HG03045 (cell line): ENCODE results near the gene CCDC107.

Experiments
- ATAC-seq: cut with Tn5 transposase; IDR thresholded peaks from one replicate; pipeline ENCODE4 v1.9.1; 2021; ENCODE audit warnings: mild to moderate bottlenecking, moderate library complexity; ENCODE audit not compliant: unreplicated experiment

The CCDC107 gene

GRCh38 chr9:35659340-35659739, 1.2 kb downstream of the CCDC107 start:
- ATAC-seq, result no peak

GRCh38 chr9:35660966-35661415, 2.9 kb downstream of the CCDC107 start:
- ATAC-seq, result no peak

- no peak for ATAC-seq
These were observed 3.8 kb downstream of the CCDC107 start for GRCh38 chr9:35661756-35662350.

GRCh38 chr9:35662437-35662836, 4.3 kb downstream of the CCDC107 start:
- ATAC-seq, result no peak

GRCh38 chr9:35664531-35665470, 6.7 kb downstream of the CCDC107 start, which contains the start of gene ARHGEF39:
TSS of gene ARHGEF39 (minus strand) at chr9:35665195. CDS start at chr9:35665169, 26 bp downstream.
- ATAC-seq, result peak; percentile 76

- no peak for ATAC-seq
These were observed 7.4 kb downstream of the CCDC107 start for GRCh38 chr9:35665471-35665818.

- no peak for ATAC-seq
These were observed 8.0 kb downstream of the CCDC107 start for GRCh38 chr9:35666045-35666444.

GRCh38 chr9:35666549-35666948, 8.5 kb downstream of the CCDC107 start:
- ATAC-seq, result no peak

GRCh38 chr9:35667939-35668338, 9.8 kb downstream of the CCDC107 start:
- ATAC-seq, result no peak

GRCh38 chr9:35669331-35670145, 11.4 kb downstream of the CCDC107 start:
- no peak for ATAC-seq

- ATAC-seq, result no peak
These were observed 15.3 kb downstream of the CCDC107 start, which contains the start of gene CA9 for GRCh38 chr9:35673132-35674024. TSS of gene CA9 (plus strand) at chr9:35673928. CDS start at chr9:35673960, 32 bp downstream.

- no peak for ATAC-seq
These were observed 15.9 kb downstream of the CCDC107 start for GRCh38 chr9:35674025-35674361.

GRCh38 chr9:35675204-35675603, 17.1 kb downstream of the CCDC107 start:
- no peak for ATAC-seq

GRCh38 chr9:35675732-35676392, 17.8 kb downstream of the CCDC107 start:
- ATAC-seq, result no peak

- ATAC-seq, result no peak
These were observed 21.0 kb downstream of the CCDC107 start for GRCh38 chr9:35679091-35679490.

- ATAC-seq, result no peak
These were observed 21.8 kb downstream of the CCDC107 start for GRCh38 chr9:35679766-35680330.

GRCh38 chr9:35680331-35681105, 22.4 kb downstream of the CCDC107 start:
- ATAC-seq, result peak; percentile 53

- ATAC-seq, result no peak
These were observed 23.4 kb downstream of the CCDC107 start for GRCh38 chr9:35681341-35682002.
